Testis (tissue), 2 donors: ENCODE results near the gene IL1RL1.

Experiments used
- POLR2A ChIP-seq: fragments of 450-650 bp; IDR thresholded peaks from one replicate; pipeline ENCODE4 v1.6.1; 2017; ENCODE audit warnings: antibody characterized with exemption, mild to moderate bottlenecking, moderate library complexity
- TF ChIP-seq, protein P1 (sequence below), 3 experiments: fragments of 450-650 bp in 2 of 3; fragments of 200-600 bp in 1 of 3; sonication (generic) in 1 of 3; IDR thresholded peaks; one replicate each; pipeline ENCODE4 v1.5.1; 2016 to 2019; ENCODE audit warnings: antibody characterized with exemption in 3 of 3, mild to moderate bottlenecking in 2 of 3, moderate library complexity in 1 of 3

GRCh38 chr2:102387763-102388546 lies 76.6 kb downstream of the IL1RL1 start:
- TF ChIP-seq POLR2A, result no peak
- TF ChIP-seq, protein P1, sequence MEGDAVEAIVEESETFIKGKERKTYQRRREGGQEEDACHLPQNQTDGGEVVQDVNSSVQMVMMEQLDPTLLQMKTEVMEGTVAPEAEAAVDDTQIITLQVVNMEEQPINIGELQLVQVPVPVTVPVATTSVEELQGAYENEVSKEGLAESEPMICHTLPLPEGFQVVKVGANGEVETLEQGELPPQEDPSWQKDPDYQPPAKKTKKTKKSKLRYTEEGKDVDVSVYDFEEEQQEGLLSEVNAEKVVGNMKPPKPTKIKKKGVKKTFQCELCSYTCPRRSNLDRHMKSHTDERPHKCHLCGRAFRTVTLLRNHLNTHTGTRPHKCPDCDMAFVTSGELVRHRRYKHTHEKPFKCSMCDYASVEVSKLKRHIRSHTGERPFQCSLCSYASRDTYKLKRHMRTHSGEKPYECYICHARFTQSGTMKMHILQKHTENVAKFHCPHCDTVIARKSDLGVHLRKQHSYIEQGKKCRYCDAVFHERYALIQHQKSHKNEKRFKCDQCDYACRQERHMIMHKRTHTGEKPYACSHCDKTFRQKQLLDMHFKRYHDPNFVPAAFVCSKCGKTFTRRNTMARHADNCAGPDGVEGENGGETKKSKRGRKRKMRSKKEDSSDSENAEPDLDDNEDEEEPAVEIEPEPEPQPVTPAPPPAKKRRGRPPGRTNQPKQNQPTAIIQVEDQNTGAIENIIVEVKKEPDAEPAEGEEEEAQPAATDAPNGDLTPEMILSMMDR (IDR thresholded peaks at IDR 0.05), result no peak
